A549 (cell line): Measurements from ENCODE around the gene HOXB1. TPM values are rescaled to one million over a fixed set of nuclear protein-coding genes. Genes with fewer than 3 reads are reported as not detected.
A peak's percentile ranks its signal among the peaks of the same experiment; 100 is the strongest.

Source experiments
- ATAC-seq, 2 experiments: fragments of 200-7000 bp in 1 of 2; fragments of >200 bp in 1 of 2; cut with Nextera tagmentation in 1 of 2; cut with Tn5 transposase in 1 of 2; 3 replicates each; pipeline versions ENCODE4 v1.8.0 to v1.9.1; 2018 to 2020; ENCODE audit warnings: mild to moderate bottlenecking in 1 of 2, moderate library complexity in 1 of 2
- CTCF ChIA-PET: fragments of 300-600 bp; sonication (Branson Sonifier 250); formaldehyde crosslinking; extraction: SDS; loops from one replicate; lab custom pipeline; 2021; ENCODE audit warnings: antibody characterized with exemption, inconsistent platforms; lab: Yijun Ruan, JAX
- POLR2A ChIA-PET: fragments of 350-600 bp; formaldehyde crosslinking; extraction: SDS; loops from one replicate; lab custom pipeline; 2021; ENCODE audit warnings: antibody characterized with exemption, inconsistent platforms; lab: Yijun Ruan, JAX
- DNase-seq, 2 experiments: peaks; one replicate each; pipeline versions ENCODE4 v3.0.0 to v3.0.0-alpha.2; 2011 to 2016; ENCODE audit warnings: low read depth in 1 of 2, low spot score in 1 of 2
- FAIRE-seq: peaks from 2 replicates; lab custom pipeline; 2011; peaks lifted over from hg19 to GRCh38; lab: Jason Lieb, UNC
- H3K27ac ChIP-seq, 2 experiments: fragments of >200 bp; sonication (Bioruptor Twin); formaldehyde crosslinking; 3 replicates each; pipeline ENCODE4 v1.5.1; 2016 to 2017
- H3K4me1 ChIP-seq: fragments of >200 bp; sonication (Bioruptor Twin); formaldehyde crosslinking; 3 replicates; pipeline ENCODE4 v1.6.1; 2016
- H3K4me2 ChIP-seq: fragments of >200 bp; sonication (Bioruptor Twin); formaldehyde crosslinking; 3 replicates; pipeline ENCODE4 v1.6.1; 2016
- H3K4me3 ChIP-seq: fragments of >200 bp; sonication (Bioruptor Twin); formaldehyde crosslinking; 3 replicates; pipeline ENCODE4 v1.5.1; 2016
- H3K9me3 ChIP-seq: fragments of >200 bp; sonication (Bioruptor Twin); formaldehyde crosslinking; 3 replicates; pipeline ENCODE4 v1.6.1; 2016
- BCL3 ChIP-seq: fragments of >200 bp; sonication (Bioruptor Twin); formaldehyde crosslinking; IDR thresholded peaks from 3 replicates; pipeline ENCODE4 v1.6.1; 2016
- CHD2 ChIP-seq: fragments of 150-350 bp; IDR thresholded peaks from 2 replicates; pipeline ENCODE4 v1.6.1; 2014; ENCODE audit warnings: low read length; ENCODE audit not compliant: partially characterized antibody
- ELK1 ChIP-seq: fragments of 150-350 bp; IDR thresholded peaks from 2 replicates; pipeline ENCODE4 v1.6.1; 2014; ENCODE audit warnings: low read depth, mild to moderate bottlenecking, low read length
- EP300 ChIP-seq, 2 experiments: fragments of >200 bp; sonication (Bioruptor Twin); formaldehyde crosslinking; IDR thresholded peaks; 2 replicates in 1 of 2; 3 replicates in 1 of 2; pipeline ENCODE4 v1.6.1; 2016 to 2017
- HDAC2 ChIP-seq: fragments of 200-600 bp; sonication (generic); IDR thresholded peaks from 2 replicates; pipeline ENCODE4 v1.6.1; 2016
- HEYL ChIP-seq: fragments of 250-450 bp; sonication (Bioruptor Pico); IDR thresholded peaks from 2 replicates; pipeline ENCODE4 v1.8.0; 2021; ENCODE audit warnings: mild to moderate bottlenecking, moderate library complexity
- HMGXB4 ChIP-seq: fragments of 250-450 bp; sonication (Bioruptor Pico); IDR thresholded peaks from 2 replicates; pipeline ENCODE4 v1.5.0; 2021; ENCODE audit warnings: mild to moderate bottlenecking, moderate library complexity, borderline replicate concordance
- JUN ChIP-seq, 2 experiments: fragments of >200 bp; sonication (Bioruptor Twin); formaldehyde crosslinking; IDR thresholded peaks; 2 replicates in 1 of 2; 3 replicates in 1 of 2; pipeline ENCODE4 v1.6.1; 2016 to 2017
- JUNB ChIP-seq: fragments of >200 bp; sonication (Bioruptor Twin); formaldehyde crosslinking; IDR thresholded peaks from 2 replicates; pipeline ENCODE4 v1.6.1; 2016
- KDM1A ChIP-seq: fragments of 200-600 bp; sonication (generic); IDR thresholded peaks from 2 replicates; pipeline ENCODE4 v1.6.1; 2016; ENCODE audit warnings: low read depth, mild to moderate bottlenecking
- KDM5A ChIP-seq: fragments of 200-600 bp; sonication (generic); IDR thresholded peaks from 2 replicates; pipeline ENCODE4 v1.6.1; 2016; ENCODE audit warnings: antibody characterized with exemption, mild to moderate bottlenecking
- NPAS2 ChIP-seq: fragments of 250-450 bp; sonication (Bioruptor Pico); IDR thresholded peaks from 2 replicates; pipeline ENCODE4 v1.8.0; 2022; ENCODE audit warnings: mild to moderate bottlenecking, moderate library complexity, borderline replicate concordance
- NR3C1 ChIP-seq: fragments of >200 bp; sonication (Bioruptor Twin); formaldehyde crosslinking; IDR thresholded peaks from 3 replicates; pipeline ENCODE4 v1.6.1; 2017
- POLR2AphosphoS2 ChIP-seq: conservative IDR thresholded peaks from 2 replicates; pipeline ENCODE4 v1.6.1; 2012; ENCODE audit warnings: low read length, improper control_type of control experiment, inconsistent platforms
- RAD21 ChIP-seq, 2 experiments: fragments of >200 bp in 1 of 2; sonication (Bioruptor Twin) in 1 of 2; formaldehyde crosslinking in 1 of 2; IDR thresholded peaks in 1 of 2; conservative IDR thresholded peaks in 1 of 2; 2 replicates in 1 of 2; 3 replicates in 1 of 2; pipeline ENCODE4 v1.6.1; 2012 to 2018; ENCODE audit warnings: inconsistent platforms in 1 of 2
- RCOR1 ChIP-seq: fragments of 150-350 bp; IDR thresholded peaks from 2 replicates; pipeline ENCODE4 v1.6.1; 2014; ENCODE audit warnings: antibody characterized with exemption, low read length, low read depth
- RFX5 ChIP-seq: fragments of 450-650 bp; IDR thresholded peaks from 2 replicates; pipeline ENCODE4 v1.7.1; 2014; ENCODE audit warnings: antibody characterized with exemption, mild to moderate bottlenecking, moderate library complexity
- RNF2 ChIP-seq: fragments of 200-600 bp; sonication (generic); IDR thresholded peaks from 2 replicates; pipeline ENCODE4 v1.6.1; 2016; ENCODE audit warnings: low read depth, mild to moderate bottlenecking, antibody characterized with exemption, moderate library complexity, borderline replicate concordance
- SMC3 ChIP-seq: fragments of >200 bp; sonication (Bioruptor Twin); formaldehyde crosslinking; IDR thresholded peaks from 3 replicates; pipeline ENCODE4 v1.6.1; 2018; ENCODE audit warnings: inconsistent platforms
- TP53 ChIP-seq: fragments of 250-450 bp; sonication (Bioruptor Pico); IDR thresholded peaks from 2 replicates; pipeline ENCODE4 v1.5.0; 2021; ENCODE audit warnings: mild to moderate bottlenecking, moderate library complexity
- USF2 ChIP-seq: fragments of 450-650 bp; IDR thresholded peaks from 2 replicates; pipeline ENCODE4 v1.6.1; 2014; ENCODE audit warnings: antibody characterized with exemption
- ZNF302 ChIP-seq: fragments of 250-450 bp; sonication (Bioruptor Pico); IDR thresholded peaks from 2 replicates; pipeline ENCODE4 v1.9.0; 2021; ENCODE audit warnings: inconsistent platforms, mild to moderate bottlenecking, moderate library complexity
- ZSCAN20 ChIP-seq: fragments of 250-450 bp; sonication (Bioruptor Pico); IDR thresholded peaks from 2 replicates; pipeline ENCODE4 v1.8.0; 2022; ENCODE audit warnings: mild to moderate bottlenecking, moderate library complexity
- WGBS: methylation state at CpG from one replicate; pipeline ENCODE4 v1.1.6; 2017; ENCODE audit errors: missing lambda C conversion rate; 5-methylcytosine and 5-hydroxymethylcytosine counted together
- polyA plus RNA-seq, 4 experiments: library from polyadenylated mRNA; depleted of rRNA in 3 of 4; stranded (reverse); fragments of >200 nt; fragmentation: RNase III in 1 of 4; extraction: RNeasy Plus Mini Kit Qiagen cat#74134 plus additional on column Dnase treatment in 1 of 4; gene quantifications; 2 replicates in 3 of 4; 3 replicates in 1 of 4; pipeline ENCODE4 v1.2.3, GENCODE V29; 2011 to 2017
- TF ChIP-seq, protein P1 (sequence below): IDR thresholded peaks from 2 replicates; pipeline ENCODE4 v1.6.1; 2012; ENCODE audit warnings: low read depth, borderline replicate concordance

Gene HOXB1
- polyA plus RNA-seq, 2 of the 4 experiments (the other 2 are of a cell fraction), result not detected

DNA sequence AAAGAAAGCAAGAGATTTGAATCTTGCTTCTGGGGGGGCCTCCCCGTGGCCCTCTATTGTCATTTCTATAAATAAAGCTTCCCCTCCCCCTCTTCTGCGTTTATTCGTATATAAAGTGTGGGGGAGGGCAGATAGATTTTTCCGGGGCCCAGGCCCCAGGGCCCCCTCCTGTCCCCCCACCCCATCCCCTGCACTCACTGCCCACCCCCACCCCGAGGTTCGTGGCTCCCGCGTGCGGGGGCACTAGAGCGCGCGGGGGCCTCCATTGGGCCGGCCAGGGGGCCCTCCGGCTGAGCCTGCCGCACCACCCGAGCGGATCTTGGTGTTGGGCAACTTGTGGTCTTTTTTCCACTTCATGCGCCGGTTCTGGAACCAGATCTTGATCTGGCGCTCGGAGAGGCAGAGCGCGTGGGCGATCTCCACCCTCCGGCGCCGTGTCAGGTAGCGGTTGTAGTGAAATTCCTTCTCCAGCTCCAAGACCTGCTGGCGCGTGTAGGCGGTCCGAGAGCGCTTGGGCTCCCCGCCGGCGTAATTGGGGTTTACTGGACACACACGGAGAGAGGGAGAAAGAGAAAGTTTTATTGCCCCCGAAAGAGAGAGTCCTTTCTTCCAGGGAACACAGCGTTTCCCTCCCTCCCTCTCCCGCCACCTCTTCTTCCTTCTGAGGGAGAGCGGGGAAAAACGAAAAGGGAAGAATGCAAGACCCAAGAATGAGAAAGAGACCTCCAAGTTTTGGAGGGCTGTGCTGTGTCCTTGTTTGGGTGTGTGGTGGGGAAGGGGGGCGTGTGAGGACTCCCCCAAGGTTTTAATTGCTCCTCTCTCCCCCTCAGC is 45.9 kb upstream of the HOXB1 start:
- peak overlapping the region in 1 of 2 experiments; percentile 40; a peak in 2 of 6 replicates for H3K27ac ChIP-seq
- DNase-seq (no peak), ATAC-seq (peak in 1 of 2 experiments; percentile 28; a peak in 2 of 6 replicates), FAIRE-seq (no peak)
- ChIA-PET POLR2A (no interaction called here), CTCF (interaction anchor here (1.0 to 1.3 kb wide), 4 partner anchors 9 to 241 kb away, joined by 3 to 4 read pairs (median 3); no protein-coding TSS in a partner anchor)
- H3K4me3 ChIP-seq, result peak overlapping the region; percentile 2; the same call in 1 of the 3 replicates
- peak overlapping the region; percentile 36 for H3K4me2 ChIP-seq
- 77% methylated on average over 36 of the region's 43 CpGs for WGBS
- peaks cover 16% of the 10 kb centered on the region for H3K4me1 ChIP-seq
- TF ChIP-seq, protein P1, sequence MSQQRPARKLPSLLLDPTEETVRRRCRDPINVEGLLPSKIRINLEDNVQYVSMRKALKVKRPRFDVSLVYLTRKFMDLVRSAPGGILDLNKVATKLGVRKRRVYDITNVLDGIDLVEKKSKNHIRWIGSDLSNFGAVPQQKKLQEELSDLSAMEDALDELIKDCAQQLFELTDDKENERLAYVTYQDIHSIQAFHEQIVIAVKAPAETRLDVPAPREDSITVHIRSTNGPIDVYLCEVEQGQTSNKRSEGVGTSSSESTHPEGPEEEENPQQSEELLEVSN, result no peak
- TF ChIP-seq JUN (IDR thresholded peaks at IDR 0.05), result no peak
- no peak for TF ChIP-seq JUNB
- TF ChIP-seq KDM1A, result no peak
- TF ChIP-seq USF2, result no peak
- no peak for TF ChIP-seq TP53
- TF ChIP-seq ELK1, result no peak
- TF ChIP-seq POLR2AphosphoS2, result no peak
- TF ChIP-seq HDAC2, result no peak
- no peak for TF ChIP-seq RFX5
- no peak for TF ChIP-seq HEYL (CRISPR knock-in tag)
- no peak for TF ChIP-seq ZSCAN20 (CRISPR knock-in tag)
- TF ChIP-seq SMC3, result no peak
- TF ChIP-seq NPAS2 (CRISPR knock-in tag), result no peak
- no peak for TF ChIP-seq ZNF302 (CRISPR knock-in tag)
- TF ChIP-seq CHD2, result no peak
- no peak for TF ChIP-seq RNF2
- no peak for TF ChIP-seq EP300 (IDR thresholded peaks at IDR 0.05)
- H3K9me3 ChIP-seq, result no peaks in the 10 kb centered on the region

DNA sequence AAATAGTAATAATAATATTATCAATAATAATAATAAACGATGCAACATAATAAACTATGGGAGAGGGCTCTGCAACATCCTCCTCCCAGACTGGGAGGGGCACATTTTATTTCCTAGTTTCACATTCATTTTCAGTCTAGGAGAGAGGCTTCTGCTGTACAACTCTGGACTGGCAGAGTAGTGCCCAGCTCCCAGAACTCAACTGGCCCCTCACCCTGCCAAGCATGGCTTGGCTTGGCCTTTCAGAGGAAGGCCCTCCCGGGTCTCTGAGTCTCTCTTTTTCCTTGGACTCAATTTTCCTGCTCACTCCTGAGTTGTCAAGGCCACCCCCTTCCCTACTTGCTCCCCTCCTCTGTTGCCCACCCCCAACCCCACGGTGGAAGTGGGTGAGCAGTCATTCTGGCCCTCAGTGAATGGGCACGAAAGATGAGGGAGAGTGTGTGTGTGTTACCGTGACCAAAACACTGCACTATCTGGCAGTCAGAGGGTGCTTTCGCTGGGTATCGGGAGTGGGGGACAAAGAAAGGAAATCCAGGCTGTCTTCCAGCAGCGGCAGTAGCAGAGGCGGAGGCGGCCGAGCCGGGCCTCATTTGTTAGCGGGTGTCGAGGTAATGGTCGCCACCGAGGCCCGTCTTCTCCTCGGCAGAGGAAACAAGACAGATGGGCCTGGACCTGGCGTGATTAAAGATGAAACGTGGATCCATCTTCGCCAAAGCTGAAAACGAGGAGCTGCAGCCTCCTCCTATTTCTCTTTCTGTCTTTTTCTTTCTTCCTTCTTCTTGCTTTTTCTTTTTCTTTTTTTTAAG is 45.1 kb upstream of the HOXB1 start:
- Histone ChIP-seq H3K4me1 (peaks cover 16% of the 10 kb centered on the region), H3K4me3 (no peak overlapping the region), H3K9me3 (no peaks in the 10 kb centered on the region), H3K27ac (no peak overlapping the region), H3K4me2 (no peak overlapping the region; the same call in 2 of the 3 replicates)
- no peak for DNase-seq
- ChIA-PET CTCF (interaction anchor here (1.0 to 1.3 kb wide), 4 partner anchors 9 to 240 kb away, joined by 3 to 4 read pairs (median 3); no protein-coding TSS in a partner anchor), POLR2A (no interaction called here)
- 92% methylated on average over 22 of the region's 22 CpGs for WGBS
- no peak for ATAC-seq
- TF ChIP-seq KDM1A, result no peak
- TF ChIP-seq EP300 (IDR thresholded peaks at IDR 0.05), result no peak
- TF ChIP-seq HMGXB4 (CRISPR knock-in tag), result no peak
- no peak for TF ChIP-seq RCOR1
- no peak for TF ChIP-seq NR3C1
- no peak for TF ChIP-seq RAD21 (conservative IDR thresholded peaks at IDR 0.05 in 1 of 2, IDR thresholded peaks at IDR 0.05 in 1 of 2)
- no peak for TF ChIP-seq BCL3
- TF ChIP-seq SMC3, result no peak
- no peak for TF ChIP-seq KDM5A
- no peak for FAIRE-seq
